ENCODE results near the gene TTLL7.

Gene TTLL7

DNA sequence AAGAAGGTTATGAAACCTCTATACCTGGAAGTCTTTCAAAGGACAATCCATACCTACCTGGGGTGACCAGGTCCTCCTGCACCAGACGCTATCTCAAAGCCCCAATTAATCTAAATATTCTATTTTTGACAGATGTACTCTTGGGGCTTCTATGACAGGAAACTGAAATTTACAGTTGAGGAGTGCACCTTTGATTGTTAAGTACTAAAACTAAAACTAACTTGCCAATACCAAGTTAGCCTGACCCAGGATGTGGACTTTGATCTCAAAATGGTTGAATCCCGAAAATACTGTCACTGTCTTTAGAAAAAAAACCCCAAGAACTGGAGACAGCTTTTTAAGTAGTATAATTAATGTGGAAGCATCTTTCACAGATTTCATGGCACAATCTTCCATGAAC is 162.4 kb downstream of the TTLL7 start:
- Histone ChIP-seq H3K4me3 (ENCODE audit: low read length) (no peak overlapping the region), H3K36me3 (ENCODE audit: insufficient read depth, low read length) (no peaks in the 10 kb centered on the region), H3K27me3 (ENCODE audit: control insufficient read depth, insufficient read depth, low read length) (peaks cover 9% of the 10 kb centered on the region), H3K4me1 (ENCODE audit: control insufficient read depth, insufficient read depth, low read length) (no peaks in the 10 kb centered on the region), H3K4me2 (ENCODE audit: low read length) (no peak overlapping the region), H3K9ac (ENCODE audit: low read depth, low read length) (no peak overlapping the region), H3K9me3 (replicated peaks; ENCODE audit: low read length) (no peaks in the 10 kb centered on the region)

DNA sequence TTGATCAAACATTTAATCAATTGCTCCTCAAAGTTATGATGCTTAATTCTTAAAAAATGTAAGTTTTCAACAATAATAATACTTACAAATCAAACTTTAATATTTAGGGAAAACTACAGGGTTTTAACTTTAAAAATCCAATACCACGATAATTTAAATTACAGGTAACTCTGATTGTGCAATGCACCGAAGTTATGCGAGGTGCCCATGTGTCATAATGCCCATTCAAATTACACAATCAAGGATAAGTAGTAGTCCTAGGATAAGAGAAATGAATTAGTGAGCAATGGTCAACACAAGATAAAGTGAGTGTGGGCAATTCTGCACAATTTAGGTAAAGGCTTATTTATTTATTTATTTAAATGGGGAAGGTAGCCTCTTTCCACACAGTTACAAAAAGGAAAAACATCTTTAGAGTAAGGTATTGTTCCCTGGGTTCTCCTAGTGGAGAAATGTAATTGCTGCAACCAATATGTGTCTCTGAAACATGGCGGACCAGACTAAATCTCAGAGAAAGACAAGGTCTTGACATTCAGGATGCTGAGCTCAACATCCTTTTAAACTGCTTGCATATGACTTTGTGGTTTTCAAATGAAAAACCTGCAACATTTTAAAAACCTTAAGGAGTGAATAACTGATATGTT is 164.2 kb downstream of the TTLL7 start:
- Histone ChIP-seq H3K9ac (ENCODE audit: low read depth, low read length) (no peak overlapping the region), H3K9me3 (replicated peaks; ENCODE audit: low read length) (no peaks in the 10 kb centered on the region), H3K27me3 (ENCODE audit: control insufficient read depth, insufficient read depth, low read length) (peaks cover 12% of the 10 kb centered on the region), H3K4me2 (ENCODE audit: low read length) (no peak overlapping the region), H3K4me1 (ENCODE audit: control insufficient read depth, insufficient read depth, low read length) (no peaks in the 10 kb centered on the region), H3K4me3 (ENCODE audit: low read length) (no peak overlapping the region), H3K36me3 (ENCODE audit: insufficient read depth, low read length) (no peaks in the 10 kb centered on the region)

DNA sequence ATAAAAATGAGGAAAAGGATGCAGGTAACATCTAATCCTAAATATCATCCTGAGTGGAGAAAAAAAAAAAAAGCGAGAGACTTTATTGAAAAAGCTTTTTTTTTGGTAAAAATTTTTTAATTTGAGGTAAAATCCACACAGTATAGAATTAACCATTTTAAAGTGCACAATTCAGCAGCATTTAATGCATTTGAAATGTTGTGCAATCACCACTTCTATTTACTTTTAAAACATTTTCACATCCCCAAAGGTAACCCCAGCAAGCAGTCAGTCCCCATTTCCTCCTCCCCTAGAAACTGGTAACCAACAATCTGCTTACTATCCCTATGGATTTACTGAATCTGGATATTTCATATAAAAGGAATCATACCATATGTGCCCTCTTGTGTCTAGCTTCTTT is 166.7 kb downstream of the TTLL7 start:
- no peak overlapping the region for H3K4me3 ChIP-seq (ENCODE audit: low read length)
- no peaks in the 10 kb centered on the region for H3K9me3 ChIP-seq (replicated peaks; ENCODE audit: low read length)
- no peaks in the 10 kb centered on the region for H3K4me1 ChIP-seq (ENCODE audit: control insufficient read depth, insufficient read depth, low read length)
- H3K36me3 ChIP-seq (ENCODE audit: insufficient read depth, low read length): no peaks in the 10 kb centered on the region
- H3K9ac ChIP-seq (ENCODE audit: low read depth, low read length): no peak overlapping the region
- no peak overlapping the region for H3K4me2 ChIP-seq (ENCODE audit: low read length)
- H3K27me3 ChIP-seq (ENCODE audit: control insufficient read depth, insufficient read depth, low read length): peaks cover 13% of the 10 kb centered on the region

GRCh38 chr1:83829106-83829505 is 169.8 kb downstream of the TTLL7 start:
- Histone ChIP-seq H3K9me3 (replicated peaks; ENCODE audit: low read length) (no peaks in the 10 kb centered on the region), H3K36me3 (ENCODE audit: insufficient read depth, low read length) (no peaks in the 10 kb centered on the region), H3K4me2 (ENCODE audit: low read length) (no peak overlapping the region), H3K9ac (ENCODE audit: low read depth, low read length) (no peak overlapping the region), H3K27me3 (ENCODE audit: control insufficient read depth, insufficient read depth, low read length) (peaks cover 13% of the 10 kb centered on the region), H3K4me3 (ENCODE audit: low read length) (no peak overlapping the region), H3K4me1 (ENCODE audit: control insufficient read depth, insufficient read depth, low read length) (no peaks in the 10 kb centered on the region)

DNA sequence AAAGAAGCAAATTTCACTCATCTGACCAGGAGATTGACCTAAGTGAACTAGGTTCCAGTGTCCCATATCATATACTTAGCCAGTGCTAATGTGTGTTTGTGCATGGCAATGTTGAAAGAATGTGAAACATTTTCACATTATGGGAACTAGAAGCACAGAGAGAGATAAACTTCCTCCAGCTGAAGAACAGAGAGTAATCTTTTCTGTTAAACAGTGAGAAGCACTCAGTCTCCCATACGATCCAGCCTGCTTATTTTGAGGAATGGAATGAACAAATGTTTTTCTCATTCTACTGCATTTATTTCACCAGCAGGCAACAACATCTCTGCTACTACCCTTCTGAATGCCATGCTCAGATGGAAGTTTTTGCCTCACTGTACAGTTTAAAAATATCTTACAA is 170.5 kb downstream of the TTLL7 start:
- H3K9ac ChIP-seq (ENCODE audit: low read depth, low read length): no peak overlapping the region
- H3K4me2 ChIP-seq (ENCODE audit: low read length): no peak overlapping the region
- H3K4me1 ChIP-seq (ENCODE audit: control insufficient read depth, insufficient read depth, low read length): no peaks in the 10 kb centered on the region
- no peak overlapping the region for H3K4me3 ChIP-seq (ENCODE audit: low read length)
- H3K9me3 ChIP-seq (replicated peaks; ENCODE audit: low read length): no peaks in the 10 kb centered on the region
- no peaks in the 10 kb centered on the region for H3K36me3 ChIP-seq (ENCODE audit: insufficient read depth, low read length)
- peaks cover 10% of the 10 kb centered on the region for H3K27me3 ChIP-seq (ENCODE audit: control insufficient read depth, insufficient read depth, low read length)

DNA sequence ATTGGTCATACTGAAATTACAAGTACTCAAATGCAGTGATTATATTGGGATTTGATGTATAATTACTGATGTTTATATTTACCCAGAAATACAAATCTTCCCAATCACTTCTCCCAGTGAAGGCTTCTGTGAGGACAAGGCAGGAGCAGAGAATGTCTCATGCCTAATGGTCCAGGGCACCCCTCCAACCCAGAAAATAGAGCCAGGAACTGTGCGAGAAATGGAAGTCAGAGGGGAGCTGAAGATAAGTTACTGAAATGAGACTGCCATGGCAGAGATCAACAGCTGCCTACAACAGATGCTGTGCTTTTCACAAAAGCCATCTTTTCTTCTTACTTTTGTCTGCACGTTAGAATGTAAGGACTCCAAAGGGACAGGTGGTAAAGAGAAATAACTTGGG is 171.2 kb downstream of the TTLL7 start:
- Histone ChIP-seq H3K4me2 (ENCODE audit: low read length) (no peak overlapping the region), H3K9ac (ENCODE audit: low read depth, low read length) (no peak overlapping the region), H3K36me3 (ENCODE audit: insufficient read depth, low read length) (no peaks in the 10 kb centered on the region), H3K4me1 (ENCODE audit: control insufficient read depth, insufficient read depth, low read length) (no peaks in the 10 kb centered on the region), H3K27me3 (ENCODE audit: control insufficient read depth, insufficient read depth, low read length) (peaks cover 10% of the 10 kb centered on the region), H3K9me3 (replicated peaks; ENCODE audit: low read length) (no peaks in the 10 kb centered on the region), H3K4me3 (ENCODE audit: low read length) (no peak overlapping the region)

DNA sequence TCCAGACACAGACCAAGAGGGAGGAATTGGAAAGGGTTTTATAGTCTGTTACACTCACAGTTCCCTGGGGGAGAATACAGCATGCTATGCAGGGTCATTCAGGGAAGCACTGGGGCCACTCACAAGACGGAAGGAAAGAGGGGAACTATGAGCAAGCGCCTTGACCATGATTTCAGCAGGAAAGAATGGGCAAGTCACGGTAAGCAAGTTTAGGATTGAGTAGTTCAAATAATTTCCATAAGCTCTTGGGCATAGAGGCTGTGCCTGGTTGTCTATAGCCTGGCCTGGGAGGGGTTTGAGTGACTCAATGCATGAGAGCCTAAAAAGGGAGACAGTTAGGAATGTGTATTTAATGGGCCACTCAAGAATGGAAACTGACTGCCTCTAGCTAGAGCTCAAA is 176.7 kb downstream of the TTLL7 start:
- no peaks in the 10 kb centered on the region for H3K27me3 ChIP-seq (ENCODE audit: control insufficient read depth, insufficient read depth, low read length)
- no peak overlapping the region for H3K4me3 ChIP-seq (ENCODE audit: low read length)
- no peak overlapping the region for H3K9ac ChIP-seq (ENCODE audit: low read depth, low read length)
- no peaks in the 10 kb centered on the region for H3K36me3 ChIP-seq (ENCODE audit: insufficient read depth, low read length)
- H3K9me3 ChIP-seq (replicated peaks; ENCODE audit: low read length): no peaks in the 10 kb centered on the region
- no peaks in the 10 kb centered on the region for H3K4me1 ChIP-seq (ENCODE audit: control insufficient read depth, insufficient read depth, low read length)
- no peak overlapping the region for H3K4me2 ChIP-seq (ENCODE audit: low read length)

DNA sequence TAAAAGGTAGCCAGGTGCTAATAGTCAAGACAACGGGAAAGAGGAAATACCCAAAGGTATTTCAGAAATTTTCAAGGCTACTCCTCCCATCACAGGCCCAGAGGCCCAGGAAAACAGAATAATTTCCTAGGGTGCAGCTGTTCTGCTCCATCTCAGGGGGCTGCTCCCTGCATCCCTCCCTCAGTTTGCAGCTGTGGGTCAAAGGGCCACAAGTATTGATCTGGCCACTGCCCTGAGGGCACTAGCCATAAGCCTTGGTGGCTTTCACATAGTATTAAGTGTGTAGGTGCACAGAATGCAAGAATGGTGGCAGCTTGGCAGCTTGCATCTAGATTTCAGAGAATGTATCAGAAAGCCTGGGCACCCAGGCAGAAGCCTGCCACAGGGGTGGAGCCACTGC is 179.5 kb downstream of the TTLL7 start:
- no peaks in the 10 kb centered on the region for H3K36me3 ChIP-seq (ENCODE audit: insufficient read depth, low read length)
- H3K27me3 ChIP-seq (ENCODE audit: control insufficient read depth, insufficient read depth, low read length): no peaks in the 10 kb centered on the region
- H3K4me3 ChIP-seq (ENCODE audit: low read length): no peak overlapping the region
- no peak overlapping the region for H3K4me2 ChIP-seq (ENCODE audit: low read length)
- no peak overlapping the region for H3K9ac ChIP-seq (ENCODE audit: low read depth, low read length)
- H3K4me1 ChIP-seq (ENCODE audit: control insufficient read depth, insufficient read depth, low read length): no peaks in the 10 kb centered on the region
- no peaks in the 10 kb centered on the region for H3K9me3 ChIP-seq (replicated peaks; ENCODE audit: low read length)

DNA sequence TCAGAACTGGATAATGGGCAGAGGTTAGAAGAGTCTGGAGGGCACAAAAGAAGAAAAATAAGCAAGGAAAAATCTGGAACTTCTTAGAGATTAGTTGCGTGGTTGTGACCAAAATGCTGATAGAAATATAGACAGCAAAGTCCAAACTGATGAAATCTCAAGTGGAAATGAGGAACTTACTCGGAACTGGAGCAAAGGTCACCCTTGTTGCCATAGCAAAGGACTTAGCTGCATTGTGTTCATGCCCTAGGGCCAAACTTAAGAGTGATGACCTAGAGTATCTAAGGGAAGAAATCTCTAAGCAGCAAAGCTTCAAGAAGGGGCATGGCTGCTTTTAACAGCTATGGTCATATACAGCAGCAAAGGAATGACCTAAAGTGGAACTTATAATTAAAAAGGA is 180.0 kb downstream of the TTLL7 start:
- no peak overlapping the region for H3K4me3 ChIP-seq (ENCODE audit: low read length)
- H3K36me3 ChIP-seq (ENCODE audit: insufficient read depth, low read length): no peaks in the 10 kb centered on the region
- H3K4me2 ChIP-seq (ENCODE audit: low read length): no peak overlapping the region
- H3K27me3 ChIP-seq (ENCODE audit: control insufficient read depth, insufficient read depth, low read length): no peaks in the 10 kb centered on the region
- H3K9ac ChIP-seq (ENCODE audit: low read depth, low read length): no peak overlapping the region
- no peaks in the 10 kb centered on the region for H3K4me1 ChIP-seq (ENCODE audit: control insufficient read depth, insufficient read depth, low read length)
- H3K9me3 ChIP-seq (replicated peaks; ENCODE audit: low read length): no peaks in the 10 kb centered on the region

- H3K4me2 ChIP-seq (ENCODE audit: low read length): no peak overlapping the region
Observed at GRCh38 chr1:83816836-83817235, 182.1 kb downstream of the TTLL7 start.

GRCh38 chr1:83815330-83815729 is 183.6 kb downstream of the TTLL7 start:
- Histone ChIP-seq H3K4me1 (ENCODE audit: control insufficient read depth, insufficient read depth, low read length) (no peaks in the 10 kb centered on the region), H3K27me3 (ENCODE audit: control insufficient read depth, insufficient read depth, low read length) (no peaks in the 10 kb centered on the region), H3K9ac (ENCODE audit: low read depth, low read length) (no peak overlapping the region), H3K4me3 (ENCODE audit: low read length) (no peak overlapping the region), H3K9me3 (replicated peaks; ENCODE audit: low read length) (no peaks in the 10 kb centered on the region), H3K36me3 (ENCODE audit: insufficient read depth, low read length) (no peaks in the 10 kb centered on the region), H3K4me2 (ENCODE audit: low read length) (no peak overlapping the region)

More at GRCh38 chr1:83816836-83817235, 182.1 kb downstream of the TTLL7 start:
- Histone ChIP-seq H3K36me3 (ENCODE audit: insufficient read depth, low read length) (no peaks in the 10 kb centered on the region), H3K4me3 (ENCODE audit: low read length) (no peak overlapping the region), H3K9me3 (replicated peaks; ENCODE audit: low read length) (no peaks in the 10 kb centered on the region), H3K27me3 (ENCODE audit: control insufficient read depth, insufficient read depth, low read length) (no peaks in the 10 kb centered on the region), H3K9ac (ENCODE audit: low read depth, low read length) (no peak overlapping the region), H3K4me1 (ENCODE audit: control insufficient read depth, insufficient read depth, low read length) (no peaks in the 10 kb centered on the region)
